OCI-LY7 (cell line): Measurements from ENCODE around the gene GALNT14. TPM values are rescaled to one million over a fixed set of nuclear protein-coding genes. Genes with fewer than 3 reads are reported as not detected.

Source experiments
- BruUV-seq: library from RNA; stranded (reverse); fragments of 400-500 nt; replicated peaks from 2 replicates; lab custom pipeline; 2021; lab: Mats Ljungman, UMichigan
- CTCF ChIA-PET: fragments of 300-600 bp; sonication (Branson Sonifier 250); formaldehyde crosslinking; loops from one replicate; lab custom pipeline; 2022; ENCODE audit warnings: antibody characterized with exemption; ENCODE audit not compliant: unreplicated experiment; lab: Charles Lee
- POLR2A ChIA-PET: fragments of 300-600 bp; sonication (Branson Sonifier 250); formaldehyde crosslinking; loops from one replicate; lab custom pipeline; 2022; ENCODE audit warnings: antibody characterized with exemption; lab: Charles Lee
- DNase-seq: peaks from one replicate; pipeline ENCODE4 v3.0.0-alpha.2; 2015; ENCODE audit warnings: low spot score
- H2AFZ ChIP-seq: fragments of 200-600 bp; sonication (generic), shearing (Covaris generic); 2 replicates; pipeline ENCODE4 v1.6.1; 2014; ENCODE audit warnings: mild to moderate bottlenecking, antibody characterized with exemption, low read length, moderate library complexity
- H3K27ac ChIP-seq: fragments of 200-600 bp; sonication (generic); 2 replicates; pipeline ENCODE4 v1.5.1; 2014; ENCODE audit warnings: mixed run types, low read depth, mild to moderate bottlenecking, moderate library complexity, low read length, inconsistent platforms; ENCODE audit not compliant: poor library complexity, severe bottlenecking
- H3K36me3 ChIP-seq: fragments of 200-600 bp; sonication (generic); 2 replicates; pipeline ENCODE4 v1.6.1; 2014; ENCODE audit warnings: mild to moderate bottlenecking, antibody characterized with exemption, low read length, moderate library complexity, mixed read lengths; ENCODE audit not compliant: insufficient read depth
- H3K4me1 ChIP-seq: fragments of 200-600 bp; sonication (generic); 2 replicates; pipeline ENCODE4 v1.5.1; 2014; ENCODE audit warnings: mild to moderate bottlenecking, low read length; ENCODE audit not compliant: insufficient read depth, poor library complexity, severe bottlenecking
- H3K4me2 ChIP-seq: fragments of 200-600 bp; sonication (generic); 2 replicates; pipeline ENCODE4 v1.6.1; 2014; ENCODE audit warnings: mild to moderate bottlenecking, low read length
- H3K4me3 ChIP-seq: fragments of 200-600 bp; sonication (generic); 2 replicates; pipeline ENCODE4 v1.5.1; 2014; ENCODE audit warnings: mild to moderate bottlenecking, low read depth, low read length; ENCODE audit not compliant: poor library complexity, severe bottlenecking
- H3K79me2 ChIP-seq: fragments of 200-600 bp; sonication (generic); 2 replicates; pipeline ENCODE4 v1.6.1; 2016; ENCODE audit warnings: low read depth, mild to moderate bottlenecking, low read length, moderate library complexity, mixed read lengths; ENCODE audit not compliant: insufficient read depth
- H3K9me2 ChIP-seq: fragments of 200-600 bp; sonication (generic); 2 replicates; pipeline ENCODE4 v1.6.1; 2016; ENCODE audit warnings: mild to moderate bottlenecking, low read length, mixed read lengths; ENCODE audit not compliant: insufficient read depth
- H3K9me3 ChIP-seq: fragments of 200-600 bp; sonication (generic); 2 replicates; pipeline ENCODE4 v1.6.1; 2014; ENCODE audit warnings: mild to moderate bottlenecking, mixed run types, low read length, mixed read lengths
- H4K20me1 ChIP-seq: fragments of 200-600 bp; sonication (generic); 2 replicates; pipeline ENCODE4 v1.6.1; 2014; ENCODE audit warnings: mild to moderate bottlenecking, antibody characterized with exemption, low read length, moderate library complexity, mixed read lengths; ENCODE audit not compliant: insufficient read depth
- CTCF ChIP-seq: fragments of 200-600 bp; sonication (generic); conservative IDR thresholded peaks from 2 replicates; pipeline ENCODE4 v1.5.1; 2014; ENCODE audit warnings: mild to moderate bottlenecking, antibody characterized with exemption, low read length, moderate library complexity, mixed read lengths
- EZH2phosphoT487 ChIP-seq: fragments of 200-600 bp; sonication (generic); IDR thresholded peaks from 2 replicates; pipeline ENCODE4 v1.6.1; 2018; ENCODE audit warnings: low read depth, borderline replicate concordance, mild to moderate bottlenecking, mixed run types, antibody characterized with exemption, low read length, moderate library complexity, mixed read lengths
- intact Hi-C: fragments of 100-400 bp; cut with micrococcal nuclease; formaldehyde crosslinking; loops from one replicate; pipeline ENCODE4 v1.10.0; 2022; ENCODE audit not compliant: unreplicated experiment
- total RNA-seq, 2 experiments: library from RNA; depleted of rRNA in 1 of 2; stranded (reverse); fragments of >200 nt in 1 of 2; shearing (Covaris generic) in 1 of 2; gene quantifications; 2 replicates each; pipeline ENCODE4 v1.2.3, GENCODE V29; 2014 to 2022

GALNT14 gene
- total RNA-seq, 2 experiments from 2014 or later, result 14.8 to 25.6 TPM

- no peaks in the 10 kb centered on the region for H4K20me1 ChIP-seq
- no TSS peak for BruUV-seq
- no peaks in the 10 kb centered on the region for H3K9me3 ChIP-seq
- no peak overlapping the region for H3K4me2 ChIP-seq
- TF ChIP-seq EZH2phosphoT487, result no peak
- TF ChIP-seq CTCF, result no peak
- no peak overlapping the region for H3K27ac ChIP-seq
- POLR2A ChIA-PET, result no interaction called here
- intact Hi-C loops, result no loop called here
- CTCF ChIA-PET, result no interaction called here
- no peaks in the 10 kb centered on the region for H3K4me1 ChIP-seq
- no peak overlapping the region for H3K4me3 ChIP-seq
- peaks cover 13% of the 10 kb centered on the region; the same call in 1 of the 2 replicates for H3K36me3 ChIP-seq
- no peak for DNase-seq
- no peak overlapping the region for H2AFZ ChIP-seq
- no peaks in the 10 kb centered on the region for H3K79me2 ChIP-seq
- no peaks in the 10 kb centered on the region for H3K9me2 ChIP-seq
Observed at GRCh38 chr2:30955516-30956132, 182.6 kb downstream of the GALNT14 start.

- ChIA-PET CTCF (no interaction called here), POLR2A (interaction anchor here (0.6 to 0.9 kb wide), 3 partner anchors 12 to 534 kb away, joined by 3 read pairs; no protein-coding TSS in a partner anchor)
- no TSS peak for BruUV-seq
Observed at GRCh38 chr2:30950339-30950738, 187.9 kb downstream of the GALNT14 start.

More at GRCh38 chr2:30950339-30950738, 187.9 kb downstream of the GALNT14 start:
- H3K79me2 ChIP-seq, result no peaks in the 10 kb centered on the region
- no peak overlapping the region for H3K27ac ChIP-seq
- DNase-seq, result no peak
- H3K4me3 ChIP-seq, result no peak overlapping the region
- H3K36me3 ChIP-seq, result peaks cover 19% of the 10 kb centered on the region
- TF ChIP-seq EZH2phosphoT487, result no peak
- TF ChIP-seq CTCF, result no peak
- H3K4me1 ChIP-seq, result no peaks in the 10 kb centered on the region
- H3K9me3 ChIP-seq, result no peaks in the 10 kb centered on the region
- no peaks in the 10 kb centered on the region for H3K9me2 ChIP-seq
- no peak overlapping the region for H3K4me2 ChIP-seq
- H2AFZ ChIP-seq, result no peak overlapping the region
- H4K20me1 ChIP-seq, result no peaks in the 10 kb centered on the region
- intact Hi-C loops, result no loop called here
